HUES6 (cell line): ENCODE results near the gene LIPT1.
"Not testable (repeated sequence)": the region's sequence is repeated elsewhere in the genome, so short reads cannot be mapped to it uniquely, and the experiment has no call there.

Experiments
- H3K27ac ChIP-seq: 2 replicates; pipeline ENCODE4 v1.7.0; 2013; ENCODE audit warnings: low read depth, mild to moderate bottlenecking, low read length, inconsistent platforms
- H3K27me3 ChIP-seq: 2 replicates; pipeline ENCODE4 v1.6.1; 2013; ENCODE audit warnings: low read length; ENCODE audit not compliant: control insufficient read depth, insufficient read depth
- H3K36me3 ChIP-seq: 2 replicates; pipeline ENCODE4 v1.6.1; 2013; ENCODE audit warnings: low read length; ENCODE audit not compliant: control insufficient read depth, insufficient read depth
- H3K4me1 ChIP-seq: 2 replicates; pipeline ENCODE4 v1.6.1; 2013; ENCODE audit warnings: low read length; ENCODE audit not compliant: control insufficient read depth, insufficient read depth
- H3K4me3 ChIP-seq: 2 replicates; pipeline ENCODE4 v1.5.1; 2013; ENCODE audit warnings: low read depth, low read length
- H3K9ac ChIP-seq: one replicate; pipeline ENCODE4 v1.6.1; 2013; ENCODE audit warnings: mild to moderate bottlenecking, low read length
- H3K9me3 ChIP-seq: 2 replicates; pipeline ENCODE4 v1.6.1; 2013; ENCODE audit warnings: low read depth, low read length; ENCODE audit not compliant: control insufficient read depth, insufficient read depth

Gene LIPT1

GRCh38 chr2:99180755-99181623, 26.2 kb downstream of the LIPT1 start, which contains the start of the genes MITD1 and MRPL30:
Gene MITD1, minus strand, starts transcription at chr2:99181058. Its CDS starts 77 bp downstream, at chr2:99180981.
Gene MRPL30, plus strand, starts transcription at chr2:99181184. Its CDS starts 5,020 bp downstream, at chr2:99186204.
- H3K36me3 ChIP-seq: no peaks in the 10 kb centered on the region
- no peaks in the 10 kb centered on the region for H3K27me3 ChIP-seq
- no peaks in the 10 kb centered on the region for H3K9me3 ChIP-seq
- H3K27ac ChIP-seq: peak within 1 kb of the TSS; percentile 65
- H3K4me3 ChIP-seq: peak within 1 kb of the TSS; percentile 94
- H3K4me1 ChIP-seq: no peaks in the 10 kb centered on the region
- peak within 1 kb of the TSS; percentile 89 for H3K9ac ChIP-seq

- no peaks in the 10 kb centered on the region for H3K9me3 ChIP-seq
- H3K27ac ChIP-seq: peak overlapping the region; percentile 65
- H3K4me3 ChIP-seq: peak overlapping the region; percentile 94
- no peaks in the 10 kb centered on the region for H3K27me3 ChIP-seq
- 0 out of 2 replicates have a peak, but pooled peaks cover under 1% of the 10 kb centered on the region for H3K36me3 ChIP-seq
- H3K9ac ChIP-seq: peak overlapping the region; percentile 89
- H3K4me1 ChIP-seq: no peaks in the 10 kb centered on the region
Measured at GRCh38 chr2:99181624-99182000, 26.8 kb downstream of the LIPT1 start.

GRCh38 chr2:99183025-99183424, 28.3 kb downstream of the LIPT1 start:
- Histone ChIP-seq H3K36me3 (peaks cover 11% of the 10 kb centered on the region), H3K27me3 (no peaks in the 10 kb centered on the region), H3K9me3 (no peaks in the 10 kb centered on the region), H3K9ac (no peak overlapping the region), H3K27ac (no peak overlapping the region), H3K4me3 (no peak overlapping the region), H3K4me1 (no peaks in the 10 kb centered on the region)

GRCh38 chr2:99184811-99185210, 30.0 kb downstream of the LIPT1 start:
- no peaks in the 10 kb centered on the region for H3K4me1 ChIP-seq
- peaks cover 25% of the 10 kb centered on the region for H3K36me3 ChIP-seq
- H3K27me3 ChIP-seq: no peaks in the 10 kb centered on the region
- no peaks in the 10 kb centered on the region for H3K9me3 ChIP-seq
- no peak overlapping the region for H3K9ac ChIP-seq
- no peak overlapping the region for H3K4me3 ChIP-seq
- H3K27ac ChIP-seq: no peak overlapping the region

GRCh38 chr2:99187011-99187410, 32.2 kb downstream of the LIPT1 start:
- H3K36me3 ChIP-seq: peaks cover 44% of the 10 kb centered on the region
- H3K4me3 ChIP-seq: no peak overlapping the region
- H3K4me1 ChIP-seq: no peaks in the 10 kb centered on the region
- no peak overlapping the region for H3K27ac ChIP-seq
- H3K27me3 ChIP-seq: no peaks in the 10 kb centered on the region
- H3K9me3 ChIP-seq: no peaks in the 10 kb centered on the region
- no peak overlapping the region for H3K9ac ChIP-seq

- Histone ChIP-seq H3K4me3 (no peak overlapping the region), H3K4me1 (no peaks in the 10 kb centered on the region), H3K9me3 (no peaks in the 10 kb centered on the region), H3K36me3 (peaks cover 48% of the 10 kb centered on the region), H3K27ac (no peak overlapping the region), H3K27me3 (no peaks in the 10 kb centered on the region), H3K9ac (no peak overlapping the region)
Measured at GRCh38 chr2:99188357-99188756, 33.6 kb downstream of the LIPT1 start.

GRCh38 chr2:99190548-99190947, 35.8 kb downstream of the LIPT1 start:
- Histone ChIP-seq H3K27ac (no peak overlapping the region), H3K4me1 (no peaks in the 10 kb centered on the region), H3K4me3 (no peak overlapping the region), H3K27me3 (no peaks in the 10 kb centered on the region), H3K9me3 (no peaks in the 10 kb centered on the region), H3K36me3 (peaks cover 61% of the 10 kb centered on the region), H3K9ac (no peak overlapping the region)

- H3K4me1 ChIP-seq, H3K9ac ChIP-seq, H3K27ac ChIP-seq, H3K9me3 ChIP-seq, H3K4me3 ChIP-seq, H3K27me3 ChIP-seq: not testable (repeated sequence)
- peaks cover 73% of the 10 kb centered on the region for H3K36me3 ChIP-seq
Measured at GRCh38 chr2:99192364-99192763, 37.6 kb downstream of the LIPT1 start.

- no peak overlapping the region for H3K4me3 ChIP-seq
- H3K9me3 ChIP-seq: 0 out of 2 replicates have a peak, but pooled peaks cover 1% of the 10 kb centered on the region
- no peak overlapping the region for H3K9ac ChIP-seq
- no peaks in the 10 kb centered on the region for H3K4me1 ChIP-seq
- no peak overlapping the region for H3K27ac ChIP-seq
- no peaks in the 10 kb centered on the region for H3K27me3 ChIP-seq
- H3K36me3 ChIP-seq: peaks cover 47% of the 10 kb centered on the region
Measured at GRCh38 chr2:99198103-99198841, 43.5 kb downstream of the LIPT1 start.

GRCh38 chr2:99200076-99200800, 45.5 kb downstream of the LIPT1 start:
- Histone ChIP-seq H3K27me3 (no peaks in the 10 kb centered on the region), H3K4me3 (no peak overlapping the region), H3K27ac (no peak overlapping the region), H3K9me3 (peaks cover 17% of the 10 kb centered on the region), H3K9ac (no peak overlapping the region), H3K36me3 (peaks cover 36% of the 10 kb centered on the region), H3K4me1 (no peaks in the 10 kb centered on the region)
